Panc1 (cell line): Measurements from ENCODE around the gene RPL38. TPM values are rescaled to one million over a fixed set of nuclear protein-coding genes. Genes with fewer than 3 reads are reported as not detected.

Experiments used
- ATAC-seq: fragments of 200-7000 bp; cut with Tn5 transposase; 2 replicates; pipeline ENCODE4 v1.9.1; 2020; ENCODE audit warnings: mild to moderate bottlenecking, moderate library complexity
- BruUV-seq: library from RNA; stranded (reverse); fragments of 400-500 nt; replicated peaks from 2 replicates; lab custom pipeline; 2021; lab: Mats Ljungman, UMichigan
- CTCF ChIA-PET: fragments of 300-600 bp; sonication (Branson Sonifier 250); formaldehyde crosslinking; loops from one replicate; lab custom pipeline; 2022; ENCODE audit warnings: antibody characterized with exemption; lab: Charles Lee
- POLR2A ChIA-PET: fragments of 300-600 bp; sonication (Branson Sonifier 250); formaldehyde crosslinking; loops from one replicate; lab custom pipeline; 2022; ENCODE audit warnings: antibody characterized with exemption; lab: Charles Lee
- DNase-seq: peaks from one replicate; pipeline ENCODE4 v3.0.0-alpha.2; 2010; ENCODE audit warnings: low read depth, low spot score
- H3K27ac ChIP-seq: 2 replicates; pipeline ENCODE4 v1.5.1; 2011; ENCODE audit warnings: mild to moderate bottlenecking, low read length, inconsistent platforms
- H3K27me3 ChIP-seq: fragments of 200-500 bp; sonication (Bioruptor generic); 2 replicates; pipeline ENCODE4 v1.6.0; 2014; ENCODE audit warnings: low read length, inconsistent platforms; ENCODE audit not compliant: control insufficient read depth, insufficient read depth
- H3K36me3 ChIP-seq: fragments of 200-500 bp; sonication (Bioruptor generic); 2 replicates; pipeline ENCODE4 v1.5.1; 2014; ENCODE audit warnings: inconsistent platforms, mild to moderate bottlenecking, low read length, moderate library complexity; ENCODE audit not compliant: control insufficient read depth, insufficient read depth
- H3K4me1 ChIP-seq: 2 replicates; pipeline ENCODE4 v1.5.1; 2011; ENCODE audit warnings: inconsistent platforms, mild to moderate bottlenecking, low read length, moderate library complexity; ENCODE audit not compliant: control insufficient read depth, insufficient read depth
- H3K4me3 ChIP-seq, 2 experiments: 2 replicates each; pipeline ENCODE4 v1.5.1; 2011 to 2012; ENCODE audit warnings: low read depth in 2 of 2, low read length in 2 of 2, mild to moderate bottlenecking in 2 of 2, inconsistent platforms in 1 of 2, moderate library complexity in 1 of 2
- H3K9me3 ChIP-seq: fragments of 200-500 bp; sonication (Bioruptor generic); 2 replicates; pipeline ENCODE4 v1.5.1; 2014; ENCODE audit warnings: low read depth, mild to moderate bottlenecking, inconsistent platforms, low read length, moderate library complexity; ENCODE audit not compliant: control insufficient read depth, insufficient read depth
- POLR2AphosphoS5 ChIP-seq: IDR thresholded peaks from 2 replicates; pipeline ENCODE4 v1.6.1; 2012; ENCODE audit warnings: mild to moderate bottlenecking, low read depth, low read length, moderate library complexity
- SIN3A ChIP-seq: IDR thresholded peaks from 2 replicates; pipeline ENCODE4 v1.6.1; 2012; ENCODE audit warnings: low read depth, mild to moderate bottlenecking, low read length, moderate library complexity, borderline replicate concordance; ENCODE audit not compliant: insufficient read depth
- TCF7L2 ChIP-seq: IDR thresholded peaks from 2 replicates; pipeline ENCODE4 v1.6.1; 2011; ENCODE audit warnings: mild to moderate bottlenecking, low read depth, low read length, inconsistent platforms
- in situ Hi-C: cut with HindIII; loops from 2 replicates; pipeline ENCODE4 v1.10.0; 2016; ENCODE audit warnings: low sequenced_read_pairs, low pct_unique_long_range_greater_than_20kb
- intact Hi-C: fragments of 100-400 bp; cut with micrococcal nuclease; formaldehyde crosslinking; loops from one replicate; pipeline ENCODE4 v1.10.0; 2022; ENCODE audit not compliant: unreplicated experiment
- total RNA-seq: library from RNA; stranded (reverse); gene quantifications from one replicate; pipeline ENCODE4 v1.2.1, GENCODE V29; 2021; ENCODE audit not compliant: unreplicated experiment
- TF ChIP-seq, protein P1 (sequence below): fragments of 450-650 bp; IDR thresholded peaks from 2 replicates; pipeline ENCODE4 v1.5.1; 2017; ENCODE audit warnings: mild to moderate bottlenecking
- TF ChIP-seq, protein P2 (sequence below), 2 experiments: IDR thresholded peaks; 2 replicates each; pipeline ENCODE4 v1.6.1; 2011 to 2012; ENCODE audit warnings: low read depth in 2 of 2, control low read depth in 1 of 2, low read length in 1 of 2, mild to moderate bottlenecking in 1 of 2, moderate library complexity in 1 of 2; ENCODE audit not compliant: insufficient read depth in 1 of 2

The RPL38 gene
- total RNA-seq, 1 experiment from 2014 or later = 968 TPM

DNA sequence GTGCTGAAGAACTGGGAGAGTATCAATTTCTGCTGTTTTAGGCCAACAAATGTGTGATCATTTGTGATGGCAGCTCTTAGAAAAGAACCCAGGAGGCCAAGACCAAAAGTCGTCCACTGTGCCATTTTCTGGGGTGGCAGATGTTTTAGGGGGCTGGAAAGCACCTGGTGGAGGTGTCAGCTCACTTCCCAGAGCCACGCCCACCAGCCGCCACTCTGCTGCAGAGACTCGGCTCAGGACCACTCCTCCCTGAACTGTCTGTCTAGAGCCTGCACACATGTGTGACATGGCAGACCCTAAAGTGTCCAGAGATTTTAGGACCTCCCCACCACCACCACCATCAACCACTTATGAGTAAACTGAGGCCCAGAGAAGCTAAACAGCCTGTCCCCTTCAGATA, 23.9 kb upstream of the RPL38 start:
- in situ Hi-C loops = no loop called here
- CTCF ChIA-PET = no interaction called here

DNA sequence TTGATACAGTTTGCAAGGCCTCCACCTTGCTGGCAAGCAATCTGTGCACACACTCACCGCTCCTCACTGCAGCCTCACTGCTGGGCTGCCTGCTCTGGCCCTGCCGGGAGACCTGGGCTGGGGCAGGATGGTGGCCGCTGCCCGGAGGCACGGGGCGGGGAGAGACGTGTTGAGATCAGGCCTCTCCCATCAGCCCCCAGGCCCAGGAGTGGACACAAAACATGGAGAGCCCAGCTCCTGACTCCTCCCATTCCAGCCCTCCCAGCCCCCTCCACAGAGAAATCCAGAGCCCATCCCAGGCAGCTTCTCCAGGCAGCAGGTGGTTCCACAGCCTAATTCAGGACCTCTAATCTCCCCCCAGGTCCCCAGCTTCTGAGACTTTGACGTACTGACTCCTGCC, 23.1 kb upstream of the RPL38 start:
- in situ Hi-C loops (no loop called here), intact Hi-C loops (no loop called here)
- TF ChIP-seq TCF7L2 (no peak), POLR2AphosphoS5 (no peak), SIN3A (no peak)
- TF ChIP-seq, protein P1, sequence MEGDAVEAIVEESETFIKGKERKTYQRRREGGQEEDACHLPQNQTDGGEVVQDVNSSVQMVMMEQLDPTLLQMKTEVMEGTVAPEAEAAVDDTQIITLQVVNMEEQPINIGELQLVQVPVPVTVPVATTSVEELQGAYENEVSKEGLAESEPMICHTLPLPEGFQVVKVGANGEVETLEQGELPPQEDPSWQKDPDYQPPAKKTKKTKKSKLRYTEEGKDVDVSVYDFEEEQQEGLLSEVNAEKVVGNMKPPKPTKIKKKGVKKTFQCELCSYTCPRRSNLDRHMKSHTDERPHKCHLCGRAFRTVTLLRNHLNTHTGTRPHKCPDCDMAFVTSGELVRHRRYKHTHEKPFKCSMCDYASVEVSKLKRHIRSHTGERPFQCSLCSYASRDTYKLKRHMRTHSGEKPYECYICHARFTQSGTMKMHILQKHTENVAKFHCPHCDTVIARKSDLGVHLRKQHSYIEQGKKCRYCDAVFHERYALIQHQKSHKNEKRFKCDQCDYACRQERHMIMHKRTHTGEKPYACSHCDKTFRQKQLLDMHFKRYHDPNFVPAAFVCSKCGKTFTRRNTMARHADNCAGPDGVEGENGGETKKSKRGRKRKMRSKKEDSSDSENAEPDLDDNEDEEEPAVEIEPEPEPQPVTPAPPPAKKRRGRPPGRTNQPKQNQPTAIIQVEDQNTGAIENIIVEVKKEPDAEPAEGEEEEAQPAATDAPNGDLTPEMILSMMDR = no peak
- TF ChIP-seq, protein P2, sequence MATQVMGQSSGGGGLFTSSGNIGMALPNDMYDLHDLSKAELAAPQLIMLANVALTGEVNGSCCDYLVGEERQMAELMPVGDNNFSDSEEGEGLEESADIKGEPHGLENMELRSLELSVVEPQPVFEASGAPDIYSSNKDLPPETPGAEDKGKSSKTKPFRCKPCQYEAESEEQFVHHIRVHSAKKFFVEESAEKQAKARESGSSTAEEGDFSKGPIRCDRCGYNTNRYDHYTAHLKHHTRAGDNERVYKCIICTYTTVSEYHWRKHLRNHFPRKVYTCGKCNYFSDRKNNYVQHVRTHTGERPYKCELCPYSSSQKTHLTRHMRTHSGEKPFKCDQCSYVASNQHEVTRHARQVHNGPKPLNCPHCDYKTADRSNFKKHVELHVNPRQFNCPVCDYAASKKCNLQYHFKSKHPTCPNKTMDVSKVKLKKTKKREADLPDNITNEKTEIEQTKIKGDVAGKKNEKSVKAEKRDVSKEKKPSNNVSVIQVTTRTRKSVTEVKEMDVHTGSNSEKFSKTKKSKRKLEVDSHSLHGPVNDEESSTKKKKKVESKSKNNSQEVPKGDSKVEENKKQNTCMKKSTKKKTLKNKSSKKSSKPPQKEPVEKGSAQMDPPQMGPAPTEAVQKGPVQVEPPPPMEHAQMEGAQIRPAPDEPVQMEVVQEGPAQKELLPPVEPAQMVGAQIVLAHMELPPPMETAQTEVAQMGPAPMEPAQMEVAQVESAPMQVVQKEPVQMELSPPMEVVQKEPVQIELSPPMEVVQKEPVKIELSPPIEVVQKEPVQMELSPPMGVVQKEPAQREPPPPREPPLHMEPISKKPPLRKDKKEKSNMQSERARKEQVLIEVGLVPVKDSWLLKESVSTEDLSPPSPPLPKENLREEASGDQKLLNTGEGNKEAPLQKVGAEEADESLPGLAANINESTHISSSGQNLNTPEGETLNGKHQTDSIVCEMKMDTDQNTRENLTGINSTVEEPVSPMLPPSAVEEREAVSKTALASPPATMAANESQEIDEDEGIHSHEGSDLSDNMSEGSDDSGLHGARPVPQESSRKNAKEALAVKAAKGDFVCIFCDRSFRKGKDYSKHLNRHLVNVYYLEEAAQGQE (IDR thresholded peaks at IDR 0.05; ENCODE audit: insufficient read depth in 1 of 2, low read depth in 2 of 2, low read length in 1 of 2) = no peak
- Histone ChIP-seq H3K4me1 (no peaks in the 10 kb centered on the region), H3K4me3 (no peak overlapping the region), H3K36me3 (no peaks in the 10 kb centered on the region), H3K27me3 (peaks cover 7% of the 10 kb centered on the region; the same call in 1 of the 2 replicates), H3K27ac (no peak overlapping the region), H3K9me3 (no peaks in the 10 kb centered on the region)
- no peak for ATAC-seq
- ChIA-PET CTCF (no interaction called here), POLR2A (no interaction called here)
- BruUV-seq = no TSS peak
- DNase-seq = no peak

More for the DNA sequence above, 23.9 kb upstream of the RPL38 start:
- no TSS peak for BruUV-seq
- ATAC-seq = no peak
- Histone ChIP-seq H3K36me3 (no peaks in the 10 kb centered on the region), H3K27me3 (peaks cover 14% of the 10 kb centered on the region; the same call in 1 of the 2 replicates), H3K4me3 (no peak overlapping the region), H3K27ac (no peak overlapping the region), H3K9me3 (no peaks in the 10 kb centered on the region), H3K4me1 (no peaks in the 10 kb centered on the region)
- no peak for DNase-seq
- POLR2A ChIA-PET = no interaction called here
- intact Hi-C loops = loop anchor here (5.0 kb wide), 1 partner anchor 87 kb away; no protein-coding TSS in a partner anchor
- TF ChIP-seq TCF7L2 (no peak), POLR2AphosphoS5 (no peak)
- TF ChIP-seq, protein P2 (IDR thresholded peaks at IDR 0.05; ENCODE audit: insufficient read depth in 1 of 2, low read depth in 2 of 2, low read length in 1 of 2) = no peak
- TF ChIP-seq, protein P1 = no peak
